ENCODE results near the gene CLSTN2. TPM values are rescaled to one million over a fixed set of nuclear protein-coding genes. Genes with fewer than 3 reads are reported as not detected.

CLSTN2 gene
- total and polyA plus RNA-seq, 2 of the 13 experiments (the other 11 are each of a cell fraction or from before 2014, with no cell fraction given), result not detected

DNA sequence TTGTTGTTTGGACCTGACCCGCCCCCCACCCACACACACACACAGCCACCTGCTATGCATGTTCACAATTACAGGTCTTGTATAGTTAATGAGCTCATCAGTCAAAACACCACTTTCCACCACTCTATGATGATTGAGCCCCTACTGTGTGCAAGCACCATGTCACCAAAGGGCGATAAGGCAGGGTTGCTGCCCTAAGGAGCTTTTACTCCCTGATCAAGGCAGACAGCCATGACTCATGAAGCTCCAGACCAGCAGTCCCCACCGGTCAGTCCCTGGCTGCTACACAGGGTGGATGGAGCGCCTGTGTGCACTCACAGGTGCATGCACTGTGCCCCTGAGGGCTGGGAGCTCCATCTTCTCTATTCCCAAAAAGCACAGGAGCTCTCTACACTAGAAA lies 270.6 kb downstream of the CLSTN2 start:
- no peak overlapping the region for H3K4me3 ChIP-seq (replicated peaks in 1 of 3; ENCODE audit: insufficient read depth in 1 of 3, low read depth in 2 of 3, low read length in 3 of 3)
- TF ChIP-seq ZNF142 (CRISPR knock-in tag; IDR thresholded peaks at IDR 0.05) (no peak), FOXC1 (CRISPR knock-in tag; IDR thresholded peaks at IDR 0.05; ENCODE audit: borderline replicate concordance) (no peak), DMAP1 (CRISPR knock-in tag; IDR thresholded peaks at IDR 0.05) (no peak), MTF2 (CRISPR knock-in tag; IDR thresholded peaks at IDR 0.05; ENCODE audit: borderline replicate concordance) (no peak)
- TF ChIP-seq, protein P1, sequence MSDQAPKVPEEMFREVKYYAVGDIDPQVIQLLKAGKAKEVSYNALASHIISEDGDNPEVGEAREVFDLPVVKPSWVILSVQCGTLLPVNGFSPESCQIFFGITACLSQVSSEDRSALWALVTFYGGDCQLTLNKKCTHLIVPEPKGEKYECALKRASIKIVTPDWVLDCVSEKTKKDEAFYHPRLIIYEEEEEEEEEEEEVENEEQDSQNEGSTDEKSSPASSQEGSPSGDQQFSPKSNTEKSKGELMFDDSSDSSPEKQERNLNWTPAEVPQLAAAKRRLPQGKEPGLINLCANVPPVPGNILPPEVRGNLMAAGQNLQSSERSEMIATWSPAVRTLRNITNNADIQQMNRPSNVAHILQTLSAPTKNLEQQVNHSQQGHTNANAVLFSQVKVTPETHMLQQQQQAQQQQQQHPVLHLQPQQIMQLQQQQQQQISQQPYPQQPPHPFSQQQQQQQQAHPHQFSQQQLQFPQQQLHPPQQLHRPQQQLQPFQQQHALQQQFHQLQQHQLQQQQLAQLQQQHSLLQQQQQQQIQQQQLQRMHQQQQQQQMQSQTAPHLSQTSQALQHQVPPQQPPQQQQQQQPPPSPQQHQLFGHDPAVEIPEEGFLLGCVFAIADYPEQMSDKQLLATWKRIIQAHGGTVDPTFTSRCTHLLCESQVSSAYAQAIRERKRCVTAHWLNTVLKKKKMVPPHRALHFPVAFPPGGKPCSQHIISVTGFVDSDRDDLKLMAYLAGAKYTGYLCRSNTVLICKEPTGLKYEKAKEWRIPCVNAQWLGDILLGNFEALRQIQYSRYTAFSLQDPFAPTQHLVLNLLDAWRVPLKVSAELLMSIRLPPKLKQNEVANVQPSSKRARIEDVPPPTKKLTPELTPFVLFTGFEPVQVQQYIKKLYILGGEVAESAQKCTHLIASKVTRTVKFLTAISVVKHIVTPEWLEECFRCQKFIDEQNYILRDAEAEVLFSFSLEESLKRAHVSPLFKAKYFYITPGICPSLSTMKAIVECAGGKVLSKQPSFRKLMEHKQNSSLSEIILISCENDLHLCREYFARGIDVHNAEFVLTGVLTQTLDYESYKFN (CRISPR knock-in tag; conservative IDR thresholded peaks at IDR 0.05), result no peak
- TF ChIP-seq, protein P2, sequence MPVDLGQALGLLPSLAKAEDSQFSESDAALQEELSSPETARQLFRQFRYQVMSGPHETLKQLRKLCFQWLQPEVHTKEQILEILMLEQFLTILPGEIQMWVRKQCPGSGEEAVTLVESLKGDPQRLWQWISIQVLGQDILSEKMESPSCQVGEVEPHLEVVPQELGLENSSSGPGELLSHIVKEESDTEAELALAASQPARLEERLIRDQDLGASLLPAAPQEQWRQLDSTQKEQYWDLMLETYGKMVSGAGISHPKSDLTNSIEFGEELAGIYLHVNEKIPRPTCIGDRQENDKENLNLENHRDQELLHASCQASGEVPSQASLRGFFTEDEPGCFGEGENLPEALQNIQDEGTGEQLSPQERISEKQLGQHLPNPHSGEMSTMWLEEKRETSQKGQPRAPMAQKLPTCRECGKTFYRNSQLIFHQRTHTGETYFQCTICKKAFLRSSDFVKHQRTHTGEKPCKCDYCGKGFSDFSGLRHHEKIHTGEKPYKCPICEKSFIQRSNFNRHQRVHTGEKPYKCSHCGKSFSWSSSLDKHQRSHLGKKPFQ (CRISPR knock-in tag; IDR thresholded peaks at IDR 0.05; ENCODE audit: insufficient replicate concordance), result no peak
- TF ChIP-seq, protein P3, sequence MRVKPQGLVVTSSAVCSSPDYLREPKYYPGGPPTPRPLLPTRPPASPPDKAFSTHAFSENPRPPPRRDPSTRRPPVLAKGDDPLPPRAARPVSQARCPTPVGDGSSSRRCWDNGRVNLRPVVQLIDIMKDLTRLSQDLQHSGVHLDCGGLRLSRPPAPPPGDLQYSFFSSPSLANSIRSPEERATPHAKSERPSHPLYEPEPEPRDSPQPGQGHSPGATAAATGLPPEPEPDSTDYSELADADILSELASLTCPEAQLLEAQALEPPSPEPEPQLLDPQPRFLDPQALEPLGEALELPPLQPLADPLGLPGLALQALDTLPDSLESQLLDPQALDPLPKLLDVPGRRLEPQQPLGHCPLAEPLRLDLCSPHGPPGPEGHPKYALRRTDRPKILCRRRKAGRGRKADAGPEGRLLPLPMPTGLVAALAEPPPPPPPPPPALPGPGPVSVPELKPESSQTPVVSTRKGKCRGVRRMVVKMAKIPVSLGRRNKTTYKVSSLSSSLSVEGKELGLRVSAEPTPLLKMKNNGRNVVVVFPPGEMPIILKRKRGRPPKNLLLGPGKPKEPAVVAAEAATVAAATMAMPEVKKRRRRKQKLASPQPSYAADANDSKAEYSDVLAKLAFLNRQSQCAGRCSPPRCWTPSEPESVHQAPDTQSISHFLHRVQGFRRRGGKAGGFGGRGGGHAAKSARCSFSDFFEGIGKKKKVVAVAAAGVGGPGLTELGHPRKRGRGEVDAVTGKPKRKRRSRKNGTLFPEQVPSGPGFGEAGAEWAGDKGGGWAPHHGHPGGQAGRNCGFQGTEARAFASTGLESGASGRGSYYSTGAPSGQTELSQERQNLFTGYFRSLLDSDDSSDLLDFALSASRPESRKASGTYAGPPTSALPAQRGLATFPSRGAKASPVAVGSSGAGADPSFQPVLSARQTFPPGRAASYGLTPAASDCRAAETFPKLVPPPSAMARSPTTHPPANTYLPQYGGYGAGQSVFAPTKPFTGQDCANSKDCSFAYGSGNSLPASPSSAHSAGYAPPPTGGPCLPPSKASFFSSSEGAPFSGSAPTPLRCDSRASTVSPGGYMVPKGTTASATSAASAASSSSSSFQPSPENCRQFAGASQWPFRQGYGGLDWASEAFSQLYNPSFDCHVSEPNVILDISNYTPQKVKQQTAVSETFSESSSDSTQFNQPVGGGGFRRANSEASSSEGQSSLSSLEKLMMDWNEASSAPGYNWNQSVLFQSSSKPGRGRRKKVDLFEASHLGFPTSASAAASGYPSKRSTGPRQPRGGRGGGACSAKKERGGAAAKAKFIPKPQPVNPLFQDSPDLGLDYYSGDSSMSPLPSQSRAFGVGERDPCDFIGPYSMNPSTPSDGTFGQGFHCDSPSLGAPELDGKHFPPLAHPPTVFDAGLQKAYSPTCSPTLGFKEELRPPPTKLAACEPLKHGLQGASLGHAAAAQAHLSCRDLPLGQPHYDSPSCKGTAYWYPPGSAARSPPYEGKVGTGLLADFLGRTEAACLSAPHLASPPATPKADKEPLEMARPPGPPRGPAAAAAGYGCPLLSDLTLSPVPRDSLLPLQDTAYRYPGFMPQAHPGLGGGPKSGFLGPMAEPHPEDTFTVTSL (CRISPR knock-in tag; IDR thresholded peaks at IDR 0.05; ENCODE audit: borderline replicate concordance), result no peak

More for the DNA sequence above, 270.6 kb downstream of the CLSTN2 start:
- no TSS peak for BruUV-seq (replicated peaks)
- H3K27ac ChIP-seq (ENCODE audit: extremely low read length, insufficient read depth, low read length), result no peak overlapping the region
- H3K36me3 ChIP-seq (replicated peaks in 1 of 2; ENCODE audit: control insufficient read depth in 1 of 2, insufficient read depth in 2 of 2, low read length in 2 of 2), result no peaks in the 10 kb centered on the region
- CTCF ChIA-PET (ENCODE audit: low intra/inter-chr PET ratio, low total read pairs), result no interaction called here
- no peaks in the 10 kb centered on the region for H3K4me1 ChIP-seq (ENCODE audit: insufficient read depth, low read length)
- DNase-seq (ENCODE audit: low spot score), result no peak
- no peak for ATAC-seq
- H3K9ac ChIP-seq (ENCODE audit: insufficient read depth, low read depth, low read length), result no peak overlapping the region
- H3K4me2 ChIP-seq (ENCODE audit: low read depth, low read length), result no peak overlapping the region
- no peak overlapping the region for H2AFZ ChIP-seq (ENCODE audit: low read length)
- intact Hi-C loops (cut with micrococcal nuclease; ENCODE audit: unreplicated experiment) (no loop called here), in situ Hi-C loops (cut with HindIII; ENCODE audit: extremely low pct_ligation_motif_present, low pct_unique_long_range_greater_than_20kb) (no loop called here)
- H3K27me3 ChIP-seq (ENCODE audit: control insufficient read depth in 1 of 2, insufficient read depth in 2 of 2, low read length in 2 of 2), result no peaks in the 10 kb centered on the region
- no peaks in the 10 kb centered on the region for H3K79me2 ChIP-seq (ENCODE audit: insufficient read depth, low read length)
- FAIRE-seq, result no peak
- no peaks in the 10 kb centered on the region for H4K20me1 ChIP-seq (ENCODE audit: insufficient read depth, low read length)
- no peaks in the 10 kb centered on the region for H3K9me3 ChIP-seq (ENCODE audit: low read length)
- POLR2A ChIA-PET, result no interaction called here
- WGBS (ENCODE audit: low lambda C conversion rate), result 14% methylated on average over 3 of the region's 4 CpGs
